Central memory CD4-positive, alpha-beta T cell (primary cell): ENCODE measurements around the gene LIPE.

Source experiments
- DNase-seq: peaks from one replicate; pipeline ENCODE4 v3.0.0; 2022

The LIPE gene

GRCh38 chr19:42411581-42412178, 15.5 kb downstream of the LIPE start:
- DNase-seq, result no peak

DNA sequence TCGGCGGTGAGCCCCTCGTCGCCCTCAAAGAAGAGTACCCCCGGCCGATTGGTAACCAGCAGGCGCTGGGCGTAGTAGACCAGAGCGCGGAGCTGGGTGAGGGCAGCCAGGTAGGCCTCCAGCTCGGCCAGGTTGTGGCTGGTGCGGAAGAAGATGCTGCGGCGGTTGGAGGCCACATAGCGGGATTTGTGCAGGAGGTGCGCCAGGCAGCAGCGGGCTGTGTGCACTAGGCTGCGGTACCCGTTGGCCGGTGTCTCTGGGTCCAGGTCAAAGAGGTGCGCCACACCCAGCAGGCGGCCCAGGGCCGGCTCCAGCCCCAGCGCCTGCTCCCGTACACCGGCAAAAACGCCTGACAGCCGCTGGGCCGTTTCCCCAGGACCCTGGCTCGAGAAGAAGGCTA, 16.8 kb downstream of the LIPE start:
- no peak for DNase-seq

- no peak for DNase-seq
Measured at GRCh38 chr19:42409477-42409876, 17.7 kb downstream of the LIPE start.

GRCh38 chr19:42407816-42408175, 19.4 kb downstream of the LIPE start:
- DNase-seq, result no peak

GRCh38 chr19:42407085-42407815, 19.9 kb downstream of the LIPE start:
- DNase-seq, result no peak

DNA sequence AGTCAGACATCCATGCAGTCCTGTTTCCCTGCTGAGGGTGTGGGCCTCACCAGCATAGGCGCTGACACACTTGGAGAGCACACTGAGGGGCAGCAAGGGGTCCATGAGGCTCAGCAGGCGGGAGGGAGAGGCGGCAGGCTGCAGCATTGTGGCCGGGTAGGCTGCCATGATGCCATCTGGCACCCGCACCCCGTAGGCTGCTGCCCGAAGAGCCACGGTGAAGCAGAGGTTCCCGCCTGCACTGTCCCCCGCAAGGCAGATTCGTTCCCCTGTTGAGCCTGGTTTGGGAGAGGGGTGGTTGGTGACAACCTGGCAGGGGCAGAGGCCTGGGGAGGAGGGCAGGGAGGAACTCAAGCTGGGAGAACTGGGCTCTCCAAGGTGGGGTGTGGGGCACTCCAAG, 21.1 kb downstream of the LIPE start:
- no peak for DNase-seq

GRCh38 chr19:42403586-42403985, 23.6 kb downstream of the LIPE start:
- DNase-seq, result no peak

- DNase-seq, result no peak
Measured at GRCh38 chr19:42402376-42403116, 24.6 kb downstream of the LIPE start.

GRCh38 chr19:42401365-42402303, 25.6 kb downstream of the LIPE start:
- peak; percentile 58 for DNase-seq

DNA sequence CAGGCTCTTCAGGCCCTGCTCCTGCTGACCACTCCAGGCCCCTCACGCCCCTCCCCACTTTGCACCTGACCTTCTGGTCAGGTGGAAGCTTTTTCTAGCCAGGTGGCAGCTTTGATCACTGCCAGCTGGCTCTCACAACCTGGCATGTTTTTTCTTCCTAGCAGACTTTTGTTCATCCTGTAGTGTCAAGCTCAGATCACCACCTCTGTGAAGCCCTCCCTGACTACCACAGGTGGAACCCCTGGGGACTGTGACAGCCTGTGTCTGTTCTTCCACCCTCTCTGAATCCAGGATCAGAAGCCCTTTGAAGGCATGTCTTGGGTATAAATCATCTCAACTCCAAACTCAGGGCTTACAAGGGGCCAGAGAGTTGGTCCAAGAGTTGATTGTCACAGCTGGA, 26.8 kb downstream of the LIPE start:
- no peak for DNase-seq

GRCh38 chr19:42397263-42398166, 29.7 kb downstream of the LIPE start:
- DNase-seq, result no peak

DNA sequence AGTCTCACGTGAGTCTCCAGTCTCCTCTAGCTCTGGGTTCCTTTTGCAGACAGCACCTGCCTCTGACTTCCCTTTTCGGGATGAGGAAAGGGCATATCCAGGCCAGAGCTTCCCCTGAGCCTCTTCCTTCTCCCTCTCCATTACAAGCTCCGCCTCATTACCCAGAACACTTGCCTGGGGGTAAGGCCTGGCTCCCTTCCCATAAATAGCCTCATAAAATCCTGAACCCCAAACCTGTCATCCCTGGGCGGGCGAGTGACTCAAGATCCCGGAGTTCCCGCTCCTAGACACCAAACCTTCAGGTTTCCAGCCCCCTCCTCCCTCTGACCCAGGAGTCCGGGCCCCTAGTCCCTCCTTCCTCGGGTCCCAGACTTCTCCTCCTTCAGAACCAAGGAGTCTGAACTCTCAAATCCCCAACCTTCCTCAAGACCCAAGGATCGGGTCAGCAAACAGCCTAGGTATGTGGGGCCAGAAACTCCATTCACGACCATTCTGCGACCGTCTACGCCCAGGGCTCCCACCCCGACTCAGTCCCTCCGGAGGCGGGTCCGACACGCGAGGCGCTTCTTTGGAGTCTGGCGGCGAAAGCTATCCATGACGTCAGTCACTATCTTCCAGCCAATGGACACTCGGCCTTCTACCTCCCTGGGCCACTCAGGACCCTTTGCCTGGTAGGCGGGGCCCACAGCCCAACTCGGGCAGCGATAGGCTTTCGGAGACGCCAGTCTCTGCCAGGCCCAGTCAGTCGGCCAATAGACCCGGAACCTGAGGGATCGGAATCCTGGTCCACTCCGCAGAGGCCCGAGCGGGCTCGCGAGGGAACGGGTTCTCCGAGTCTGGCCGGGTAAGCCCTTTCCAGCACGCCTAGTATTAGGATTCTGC, 30.6 kb downstream of the LIPE start:
- peak; percentile 86 for DNase-seq

- no peak for DNase-seq
Measured at GRCh38 chr19:42394751-42395150, 32.4 kb downstream of the LIPE start.

DNA sequence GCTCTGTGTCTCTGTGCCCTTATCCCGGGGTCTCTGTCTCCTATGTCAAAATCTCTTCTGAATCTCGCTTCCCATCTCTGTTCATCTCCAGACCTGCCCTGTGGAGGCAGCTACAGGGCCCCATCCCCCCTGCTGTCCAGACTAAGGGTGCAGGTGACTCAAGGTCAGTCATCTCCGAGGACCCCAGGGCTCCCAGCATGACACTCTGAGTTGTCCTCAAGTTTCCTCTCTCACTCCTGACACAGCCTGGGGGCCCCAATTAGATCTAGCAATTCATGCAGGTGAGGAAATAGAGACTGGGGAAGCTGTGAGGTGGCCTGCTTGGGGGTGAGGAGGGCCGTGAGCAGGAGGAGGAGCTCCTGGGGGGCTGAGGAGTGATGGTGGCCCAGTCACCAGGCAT, 35.0 kb downstream of the LIPE start:
- no peak for DNase-seq

DNA sequence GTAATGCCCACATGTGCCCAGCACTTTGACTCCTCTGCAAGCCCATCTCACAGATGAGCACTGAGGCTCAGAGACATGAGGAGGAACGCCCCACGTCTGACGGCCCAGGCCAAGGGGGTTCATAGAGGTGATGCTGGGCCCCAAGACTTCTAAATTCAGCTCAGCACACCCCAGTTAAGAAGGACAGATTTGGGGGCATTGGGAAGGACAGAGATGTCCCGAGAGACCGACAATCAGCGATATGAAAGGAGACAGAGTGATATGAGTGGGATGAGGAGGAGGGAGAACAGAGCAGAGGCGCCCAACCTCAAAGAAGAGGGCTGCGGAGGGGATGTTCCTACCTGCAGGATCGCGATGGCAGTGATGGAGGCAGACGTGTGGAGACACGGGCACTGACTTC, 37.3 kb downstream of the LIPE start, which contains the start of gene CNFN:
Gene CNFN, minus strand, starts transcription at position 399 of the 400 bp plus-strand sequence. CDS start 1,260 bp downstream, outside the sequence.
- no peak for DNase-seq

DNA sequence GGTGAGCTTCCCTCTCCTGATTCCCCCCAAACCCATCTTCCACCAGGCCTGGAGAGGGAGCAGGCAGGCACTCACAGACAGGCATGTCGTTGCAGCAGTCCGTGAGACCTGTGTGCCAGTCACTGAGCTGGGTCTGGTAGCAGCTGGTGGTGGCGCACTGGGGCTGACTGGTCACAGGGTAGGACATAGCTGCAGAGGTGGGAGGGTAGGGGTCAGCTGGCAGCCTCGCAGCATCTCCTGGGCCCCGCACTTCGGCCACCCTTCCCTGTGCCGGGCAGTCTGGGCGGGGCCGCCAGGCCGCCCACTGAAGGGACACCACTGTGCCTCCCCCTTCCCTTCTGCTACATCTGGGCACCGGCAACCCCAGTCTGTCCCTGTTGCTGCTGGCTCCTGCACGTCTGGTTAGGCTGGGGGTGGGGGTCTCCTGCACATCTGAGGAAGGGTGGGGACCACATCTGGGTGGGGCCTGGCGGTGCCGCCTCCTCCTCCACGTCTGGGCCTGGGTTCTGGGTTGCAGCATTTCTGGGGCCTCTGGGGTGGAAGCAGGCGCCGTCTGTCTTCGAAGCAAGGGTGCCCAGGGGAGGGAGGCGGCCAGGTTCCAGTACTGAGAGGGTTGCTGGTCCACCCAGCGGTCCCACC, 38.2 kb downstream of the LIPE start:
- no peak for DNase-seq

- DNase-seq, result peak; percentile 59
Measured at GRCh38 chr19:42386974-42387707, 40.0 kb downstream of the LIPE start.

DNA sequence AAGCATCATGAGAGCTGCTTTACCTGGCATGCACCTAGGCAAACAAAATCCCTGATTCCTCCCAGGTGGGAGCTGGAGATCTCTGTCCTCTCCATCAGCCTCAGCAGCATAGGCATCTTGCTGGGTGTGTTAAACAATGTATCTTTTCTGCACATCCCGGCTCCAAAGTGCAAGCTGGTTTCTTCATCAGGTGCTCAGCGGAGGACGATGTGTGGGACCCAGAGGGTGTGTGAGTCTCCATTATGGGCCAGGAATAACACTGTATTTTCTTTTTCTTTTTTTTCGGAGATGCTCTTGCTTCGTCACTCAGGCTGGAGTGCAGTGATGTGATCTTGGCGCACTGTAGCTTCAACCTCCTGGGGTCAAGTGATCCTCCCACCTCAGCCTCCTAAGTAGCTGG, 47.0 kb downstream of the LIPE start:
- no peak for DNase-seq
